Suppressor macrophage treated with lipopolysaccharide for 4 hours (primary cell): ENCODE data around the gene GJA5.

ENCODE experiments used
- DNase-seq: peaks from one replicate; pipeline ENCODE4 v3.0.0-alpha.2; 2020

The GJA5 gene

GRCh38 chr1:147726168-147726567 is 34.2 kb downstream of the GJA5 start:
- no peak for DNase-seq

GRCh38 chr1:147725685-147726084 is 34.7 kb downstream of the GJA5 start:
- DNase-seq: no peak

GRCh38 chr1:147723691-147724323 is 36.6 kb downstream of the GJA5 start:
- peak; percentile 30 for DNase-seq

GRCh38 chr1:147722124-147722523 is 38.3 kb downstream of the GJA5 start:
- no peak for DNase-seq

- peak; percentile 59 for DNase-seq
These were observed 38.7 kb downstream of the GJA5 start for GRCh38 chr1:147721716-147722115.

GRCh38 chr1:147720557-147720956 is 39.8 kb downstream of the GJA5 start:
- DNase-seq: no peak

GRCh38 chr1:147719711-147720225 is 40.6 kb downstream of the GJA5 start:
- DNase-seq: peak; percentile 11

- no peak for DNase-seq
These were observed 41.2 kb downstream of the GJA5 start for GRCh38 chr1:147719029-147719698.

- peak; percentile 29 for DNase-seq
These were observed 42.7 kb downstream of the GJA5 start for GRCh38 chr1:147717706-147718097.

- DNase-seq: no peak
These were observed 43.2 kb downstream of the GJA5 start for GRCh38 chr1:147717051-147717705.

- DNase-seq: no peak
These were observed 47.8 kb downstream of the GJA5 start for GRCh38 chr1:147712605-147713004.
